DOHH2 (cell line): ENCODE data around the gene C9orf72.

Experiments used
- H3F3A ChIP-seq: fragments of 200-600 bp; sonication (generic), shearing (Covaris generic); 2 replicates; pipeline ENCODE4 v1.6.0; 2016; ENCODE audit warnings: antibody characterized with exemption, mild to moderate bottlenecking; ENCODE audit not compliant: control insufficient read depth, insufficient read depth
- H3K27ac ChIP-seq: fragments of 200-600 bp; sonication (generic); 2 replicates; pipeline ENCODE4 v1.5.1; 2014; ENCODE audit warnings: low read depth, mild to moderate bottlenecking, low read length, moderate library complexity
- H3K27me3 ChIP-seq: fragments of 200-600 bp; sonication (generic); 2 replicates; pipeline ENCODE4 v1.6.1; 2014; ENCODE audit warnings: mild to moderate bottlenecking, low read length, mixed read lengths; ENCODE audit not compliant: control insufficient read depth
- H3K36me3 ChIP-seq: fragments of 200-600 bp; sonication (generic); 2 replicates; pipeline ENCODE4 v1.6.1; 2014; ENCODE audit warnings: mild to moderate bottlenecking, low read length, moderate library complexity, mixed read lengths; ENCODE audit not compliant: control insufficient read depth
- H3K4me1 ChIP-seq: fragments of 200-600 bp; sonication (generic); 2 replicates; pipeline ENCODE4 v1.6.1; 2014; ENCODE audit warnings: mild to moderate bottlenecking, low read length, mixed read lengths; ENCODE audit not compliant: control insufficient read depth
- H3K4me2 ChIP-seq: fragments of 200-600 bp; sonication (generic); 2 replicates; pipeline ENCODE4 v1.6.0; 2014; ENCODE audit warnings: mild to moderate bottlenecking, low read length, moderate library complexity
- H3K4me3 ChIP-seq: fragments of 200-600 bp; sonication (generic); 2 replicates; pipeline ENCODE4 v1.5.1; 2014; ENCODE audit warnings: mild to moderate bottlenecking, low read length, mixed read lengths
- H3K79me2 ChIP-seq: fragments of 200-600 bp; sonication (generic); 2 replicates; pipeline ENCODE4 v1.6.1; 2014; ENCODE audit warnings: mild to moderate bottlenecking, low read length, mixed read lengths; ENCODE audit not compliant: control insufficient read depth
- H3K9me2 ChIP-seq: fragments of 200-600 bp; sonication (generic); replicated peaks from 2 replicates; pipeline ENCODE4 v1.6.1; 2014; ENCODE audit warnings: mild to moderate bottlenecking, low read length, mixed read lengths; ENCODE audit not compliant: control insufficient read depth
- H3K9me3 ChIP-seq: fragments of 200-600 bp; sonication (generic); 2 replicates; pipeline ENCODE4 v1.6.1; 2014; ENCODE audit warnings: antibody characterized with exemption, low read length, mixed read lengths; ENCODE audit not compliant: control insufficient read depth, insufficient read depth
- H4K20me1 ChIP-seq: fragments of 200-600 bp; sonication (generic); 2 replicates; pipeline ENCODE4 v1.6.0; 2014; ENCODE audit warnings: low read depth, mild to moderate bottlenecking, antibody characterized with exemption, low read length, moderate library complexity; ENCODE audit not compliant: control insufficient read depth, insufficient read depth
- CTCF ChIP-seq: fragments of 200-600 bp; sonication (generic); IDR thresholded peaks from one replicate; pipeline ENCODE4 v1.5.1; 2014; ENCODE audit warnings: antibody characterized with exemption, mild to moderate bottlenecking, low read depth, low read length; ENCODE audit not compliant: poor library complexity, severe bottlenecking
- EZH2phosphoT487 ChIP-seq: fragments of 200-600 bp; sonication (generic); IDR thresholded peaks from 2 replicates; pipeline ENCODE4 v1.6.1; 2017; ENCODE audit warnings: borderline replicate concordance, mild to moderate bottlenecking, antibody characterized with exemption, low read length, moderate library complexity, mixed read lengths

The C9orf72 gene

GRCh38 chr9:27541740-27542139 is 31.5 kb downstream of the C9orf72 start:
- Histone ChIP-seq H3K4me1 (no peaks in the 10 kb centered on the region), H4K20me1 (no peaks in the 10 kb centered on the region), H3F3A (no peaks in the 10 kb centered on the region), H3K4me3 (no peak overlapping the region), H3K9me2 (no peaks in the 10 kb centered on the region; the same call in 1 of the 2 replicates), H3K9me3 (no peaks in the 10 kb centered on the region), H3K36me3 (peaks cover 5% of the 10 kb centered on the region), H3K27me3 (0 out of 2 replicates have a peak, but pooled peaks cover 2% of the 10 kb centered on the region), H3K27ac (no peak overlapping the region), H3K4me2 (no peak overlapping the region), H3K79me2 (no peaks in the 10 kb centered on the region)
- no peak for TF ChIP-seq CTCF
- TF ChIP-seq EZH2phosphoT487 = no peak

GRCh38 chr9:27540502-27540901 is 32.8 kb downstream of the C9orf72 start:
- Histone ChIP-seq H4K20me1 (no peaks in the 10 kb centered on the region), H3K4me1 (no peaks in the 10 kb centered on the region), H3K4me2 (no peak overlapping the region), H3F3A (no peaks in the 10 kb centered on the region), H3K27me3 (0 out of 2 replicates have a peak, but pooled peaks cover 2% of the 10 kb centered on the region), H3K27ac (no peak overlapping the region), H3K9me2 (no peaks in the 10 kb centered on the region; the same call in 1 of the 2 replicates), H3K9me3 (no peaks in the 10 kb centered on the region), H3K36me3 (peaks cover 3% of the 10 kb centered on the region), H3K79me2 (no peaks in the 10 kb centered on the region), H3K4me3 (no peak overlapping the region)
- TF ChIP-seq EZH2phosphoT487 = no peak
- TF ChIP-seq CTCF = no peak

GRCh38 chr9:27539479-27540441 is 33.5 kb downstream of the C9orf72 start:
- H4K20me1 ChIP-seq = no peaks in the 10 kb centered on the region
- TF ChIP-seq CTCF (no peak), EZH2phosphoT487 (no peak)
- no peak overlapping the region for H3K4me3 ChIP-seq
- no peak overlapping the region for H3K27ac ChIP-seq
- H3F3A ChIP-seq = no peaks in the 10 kb centered on the region
- H3K36me3 ChIP-seq = no peaks in the 10 kb centered on the region
- H3K9me3 ChIP-seq = no peaks in the 10 kb centered on the region
- no peaks in the 10 kb centered on the region; the same call in 1 of the 2 replicates for H3K9me2 ChIP-seq
- H3K27me3 ChIP-seq = 0 out of 2 replicates have a peak, but pooled peaks cover 2% of the 10 kb centered on the region
- peaks cover 1% of the 10 kb centered on the region for H3K4me1 ChIP-seq
- no peaks in the 10 kb centered on the region for H3K79me2 ChIP-seq
- no peak overlapping the region for H3K4me2 ChIP-seq
